H7 (cell line): Measurements from ENCODE around the gene STX4. TPM values are rescaled to one million over a fixed set of nuclear protein-coding genes. Genes with fewer than 3 reads are reported as not detected.

Source experiments
- DNase-seq: peaks from one replicate; pipeline ENCODE4 v3.0.0; 2012
- H3K27me3 ChIP-seq: 2 replicates; pipeline ENCODE4 v1.6.0; 2011; ENCODE audit warnings: mild to moderate bottlenecking, low read length; ENCODE audit not compliant: control insufficient read depth, insufficient read depth
- H3K36me3 ChIP-seq: replicated peaks from 2 replicates; pipeline ENCODE4 v1.5.1; 2011; ENCODE audit warnings: low read length; ENCODE audit not compliant: control insufficient read depth, insufficient read depth
- H3K4me3 ChIP-seq: 2 replicates; pipeline ENCODE4 v1.5.1; 2011; ENCODE audit warnings: low read depth, mild to moderate bottlenecking, control low read depth, low read length, moderate library complexity; ENCODE audit not compliant: insufficient read depth
- total RNA-seq: library from RNA; depleted of rRNA; stranded (reverse); fragments of >200 nt; shearing (Covaris generic); gene quantifications from 2 replicates; pipeline ENCODE4 v1.2.3, GENCODE V29; 2014; rRNA removed

STX4 gene
- 13.6 and 14.2 TPM in 2 replicates for total RNA-seq

- DNase-seq = peak; percentile 96
- Histone ChIP-seq H3K4me3 (peak within 1 kb of the TSS; percentile 89), H3K36me3 (no peaks in the 10 kb centered on the region; the same call in 1 of the 2 replicates), H3K27me3 (no peaks in the 10 kb centered on the region)
Observed at GRCh38 chr16:31032736-31033708, at the start of gene STX4. Gene STX4, plus strand, starts transcription at chr16:31033558. Its CDS starts 248 bp downstream, at chr16:31033806.

GRCh38 chr16:30983898-30984610 is 49.3 kb upstream of the STX4 start:
- Histone ChIP-seq H3K4me3 (no peak overlapping the region), H3K36me3 (peaks cover 5% of the 10 kb centered on the region), H3K27me3 (no peaks in the 10 kb centered on the region)
- no peak for DNase-seq

DNA sequence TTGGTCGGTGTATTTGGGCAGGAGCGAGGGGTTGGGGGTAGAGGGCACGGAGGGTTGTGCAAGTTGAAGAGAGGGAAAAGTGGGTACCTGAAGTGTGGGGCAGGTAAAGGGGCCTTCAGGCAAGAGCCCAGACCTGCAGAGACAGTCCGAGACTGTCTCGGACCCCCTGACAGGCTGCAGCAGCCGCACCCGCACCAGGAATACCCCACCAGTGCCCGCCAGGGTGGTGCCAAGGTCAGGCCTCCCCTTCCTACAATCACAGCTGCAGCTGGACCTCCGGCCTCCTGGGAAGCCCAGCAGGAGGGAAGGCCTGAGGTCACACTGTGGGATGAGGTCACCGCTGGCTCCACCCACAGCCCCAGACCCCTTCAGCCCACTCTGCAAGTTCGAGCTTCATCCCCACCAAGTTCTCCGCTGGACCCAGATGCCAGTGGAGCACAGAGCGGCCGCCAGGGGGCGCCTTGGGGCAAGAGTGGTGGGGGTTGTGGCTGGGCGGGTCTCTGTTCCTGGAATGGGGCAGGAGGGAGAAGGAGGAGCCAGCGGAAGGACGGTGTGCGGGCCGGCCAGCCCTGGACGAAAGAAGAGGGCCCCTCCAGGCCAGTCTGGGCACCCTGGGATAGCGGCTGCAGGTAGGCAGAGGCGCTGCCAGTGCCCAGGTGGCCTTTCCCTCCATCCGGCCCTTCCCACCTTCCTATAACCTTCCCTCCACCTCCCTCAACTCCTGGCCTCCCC is 48.5 kb upstream of the STX4 start, which contains the start of gene HSD3B7:
Gene HSD3B7 (plus strand): TSS at position 539 of the 732 bp plus-strand sequence. CDS start 452 bp downstream, outside the sequence.
- DNase-seq = peak; percentile 99
- Histone ChIP-seq H3K27me3 (no peaks in the 10 kb centered on the region), H3K4me3 (peak within 1 kb of the TSS; percentile 43), H3K36me3 (peaks cover 5% of the 10 kb centered on the region)

DNA sequence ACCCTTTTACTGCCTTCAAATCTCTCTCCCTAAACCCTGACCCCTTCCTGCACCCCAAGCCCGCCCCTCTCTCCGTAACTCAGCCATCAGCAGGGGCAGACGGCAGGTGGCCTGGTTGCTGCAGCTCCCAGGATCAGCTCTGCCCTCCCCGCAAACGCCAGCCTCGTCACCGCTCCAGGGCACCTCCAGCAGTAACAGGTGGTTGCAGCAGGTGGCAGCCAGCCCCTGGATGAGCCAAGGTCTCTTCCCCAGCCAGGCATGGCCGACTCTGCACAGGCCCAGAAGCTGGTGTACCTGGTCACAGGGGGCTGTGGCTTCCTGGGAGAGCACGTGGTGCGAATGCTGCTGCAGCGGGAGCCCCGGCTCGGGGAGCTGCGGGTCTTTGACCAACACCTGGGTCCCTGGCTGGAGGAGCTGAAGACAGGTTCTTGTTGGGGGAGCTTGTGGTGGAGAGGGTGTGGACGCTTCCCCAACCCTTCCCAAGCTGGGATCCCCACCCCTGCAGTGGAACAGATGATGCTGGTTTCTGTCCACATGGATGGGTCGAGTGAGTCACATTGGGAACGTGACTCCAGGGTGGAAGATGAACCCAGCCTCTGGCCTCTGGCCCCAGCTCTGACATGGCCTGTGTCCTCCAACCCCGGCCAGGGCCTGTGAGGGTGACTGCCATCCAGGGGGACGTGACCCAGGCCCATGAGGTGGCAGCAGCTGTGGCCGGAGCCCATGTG is 47.8 kb upstream of the STX4 start:
- DNase-seq = peak; percentile 92
- H3K27me3 ChIP-seq = no peaks in the 10 kb centered on the region
- H3K4me3 ChIP-seq = peak overlapping the region; percentile 43
- H3K36me3 ChIP-seq = peaks cover 4% of the 10 kb centered on the region

- Histone ChIP-seq H3K36me3 (peaks cover 3% of the 10 kb centered on the region), H3K27me3 (no peaks in the 10 kb centered on the region), H3K4me3 (no peak overlapping the region)
- DNase-seq = no peak
Observed at GRCh38 chr16:30986129-30986991, 47.0 kb upstream of the STX4 start.

DNA sequence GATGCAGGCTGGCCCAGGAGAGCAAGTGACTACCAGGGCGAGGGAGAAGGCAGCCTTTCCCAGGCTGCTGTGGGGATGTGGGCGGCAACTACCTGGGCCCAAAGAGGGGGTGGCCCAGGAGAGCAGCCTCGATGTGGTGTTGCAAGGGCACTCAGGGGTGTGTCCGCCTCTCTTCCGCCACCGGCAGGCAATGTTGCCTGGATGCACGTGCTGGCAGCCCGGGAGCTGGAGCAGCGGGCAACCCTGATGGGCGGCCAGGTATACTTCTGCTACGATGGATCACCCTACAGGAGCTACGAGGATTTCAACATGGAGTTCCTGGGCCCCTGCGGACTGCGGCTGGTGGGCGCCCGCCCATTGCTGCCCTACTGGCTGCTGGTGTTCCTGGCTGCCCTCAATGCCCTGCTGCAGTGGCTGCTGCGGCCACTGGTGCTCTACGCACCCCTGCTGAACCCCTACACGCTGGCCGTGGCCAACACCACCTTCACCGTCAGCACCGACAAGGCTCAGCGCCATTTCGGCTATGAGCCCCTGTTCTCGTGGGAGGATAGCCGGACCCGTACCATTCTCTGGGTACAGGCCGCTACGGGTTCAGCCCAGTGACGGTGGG is 45.7 kb upstream of the STX4 start:
- H3K27me3 ChIP-seq = no peaks in the 10 kb centered on the region
- H3K36me3 ChIP-seq = no peaks in the 10 kb centered on the region; the same call in none of the 2 replicates
- H3K4me3 ChIP-seq = no peak overlapping the region
- no peak for DNase-seq

- Histone ChIP-seq H3K27me3 (no peaks in the 10 kb centered on the region), H3K4me3 (no peak overlapping the region), H3K36me3 (no peaks in the 10 kb centered on the region; the same call in 1 of the 2 replicates)
- DNase-seq = no peak
Observed at GRCh38 chr16:30989469-30990047, 43.8 kb upstream of the STX4 start.

- Histone ChIP-seq H3K4me3 (no peak overlapping the region), H3K27me3 (no peaks in the 10 kb centered on the region), H3K36me3 (no peaks in the 10 kb centered on the region; the same call in 1 of the 2 replicates)
- no peak for DNase-seq
Observed at GRCh38 chr16:30990105-30990504, 43.3 kb upstream of the STX4 start.

- DNase-seq = no peak
- Histone ChIP-seq H3K36me3 (no peaks in the 10 kb centered on the region; the same call in 1 of the 2 replicates), H3K27me3 (no peaks in the 10 kb centered on the region), H3K4me3 (no peak overlapping the region)
Observed at GRCh38 chr16:30991052-30991451, 42.3 kb upstream of the STX4 start.

- no peaks in the 10 kb centered on the region; the same call in 1 of the 2 replicates for H3K36me3 ChIP-seq
- no peak overlapping the region for H3K4me3 ChIP-seq
- no peak for DNase-seq
- no peaks in the 10 kb centered on the region; the same call in 1 of the 2 replicates for H3K27me3 ChIP-seq
Observed at GRCh38 chr16:30992276-30992780, 41.0 kb upstream of the STX4 start.

- Histone ChIP-seq H3K4me3 (no peak overlapping the region), H3K27me3 (no peaks in the 10 kb centered on the region; the same call in 1 of the 2 replicates), H3K36me3 (no peaks in the 10 kb centered on the region; the same call in 1 of the 2 replicates)
- DNase-seq = no peak
Observed at GRCh38 chr16:30992931-30993816, 40.2 kb upstream of the STX4 start.
